Naive B cell (primary cell): ENCODE measurements around the gene FKBP15. TPM values are rescaled to one million over a fixed set of nuclear protein-coding genes. Genes with fewer than 3 reads are reported as not detected.
"Not testable (repeated sequence)": the region's sequence is repeated elsewhere in the genome, so short reads cannot be mapped to it uniquely, and the experiment has no call there.

ENCODE experiments used
- ATAC-seq, 2 donors: fragments of 150-1000 bp; cut with Tn5 transposase; 2 replicates each; pipeline ENCODE4 v1.10.0; 2021; ENCODE audit warnings: low read depth in 2 of 2, mild to moderate bottlenecking in 2 of 2, moderate library complexity in 2 of 2
- DNase-seq: peaks from one replicate; pipeline ENCODE4 v3.0.0; 2022
- H3K27ac Mint-ChIP-seq, 6 donors: one replicate each; pipeline ENCODE4 v1.8.0; 2020 to 2022; ENCODE audit warnings: mild to moderate bottlenecking in 6 of 6, mixed read lengths in 6 of 6, moderate library complexity in 5 of 6, inconsistent platforms in 2 of 6
- H3K27me3 Mint-ChIP-seq, 3 donors: one replicate each; pipeline ENCODE4 v1.8.0; 2021 to 2022; ENCODE audit warnings: mixed read lengths in 3 of 3, mild to moderate bottlenecking in 1 of 3
- H3K36me3 Mint-ChIP-seq, 2 donors: one replicate each; pipeline ENCODE4 v1.8.0; 2020 to 2022; ENCODE audit warnings: mixed read lengths in 2 of 2, inconsistent platforms in 1 of 2, mild to moderate bottlenecking in 1 of 2
- H3K4me1 Mint-ChIP-seq, 3 donors: one replicate each; pipeline ENCODE4 v1.8.0; 2020 to 2022; ENCODE audit warnings: mixed read lengths in 3 of 3, inconsistent platforms in 1 of 3, mild to moderate bottlenecking in 1 of 3, moderate library complexity in 1 of 3
- H3K4me3 Mint-ChIP-seq, 8 donors: one replicate each; pipeline ENCODE4 v1.8.0; 2020 to 2022; ENCODE audit warnings: mild to moderate bottlenecking in 8 of 8, mixed read lengths in 8 of 8, moderate library complexity in 8 of 8, inconsistent platforms in 2 of 8
- H3K9me3 Mint-ChIP-seq, 7 donors: one replicate each; pipeline ENCODE4 v1.8.0; 2020 to 2022; ENCODE audit warnings: mixed read lengths in 7 of 7, mild to moderate bottlenecking in 5 of 7, inconsistent platforms in 2 of 7, moderate library complexity in 1 of 7
- polyA plus RNA-seq, 6 donors: library from polyadenylated mRNA; unstranded; fragments of 300-500 nt; fragmentation: Illumina TruSeq; gene quantifications; one replicate each; pipeline ENCODE4 v1.2.3, GENCODE V29; 2021; ENCODE audit warnings: low read depth in 6 of 6

FKBP15 gene
- polyA plus RNA-seq, 6 donors from 2014 or later: 1.9 to 19.7 (median 11.1) TPM

- no peak overlapping the region for H3K27ac Mint-ChIP-seq
- peak overlapping the region in 2 of 8 donors; percentile 25 to 43 for H3K4me3 Mint-ChIP-seq
- no peaks in the 10 kb centered on the region for H3K9me3 Mint-ChIP-seq
- peaks cover 0 to 15% (median 11%) of the 10 kb centered on the region in 3 donors for H3K4me1 Mint-ChIP-seq
- DNase-seq (no peak), ATAC-seq (no peak)
- H3K27me3 Mint-ChIP-seq: peaks cover 19 to 33% (median 32%) of the 10 kb centered on the region in 3 donors
- H3K36me3 Mint-ChIP-seq: peaks cover 0 to 8% of the 10 kb centered on the region in 2 donors
Measured at GRCh38 chr9:113148372-113148705, 72.7 kb downstream of the FKBP15 start.

GRCh38 chr9:113143432-113144227 lies 77.4 kb downstream of the FKBP15 start:
- DNase-seq: no peak
- H3K9me3 Mint-ChIP-seq: peaks cover 0 to 31% (median 8%) of the 10 kb centered on the region in 7 donors

GRCh38 chr9:113140896-113141295 lies 80.2 kb downstream of the FKBP15 start:
- DNase-seq, H3K4me1 Mint-ChIP-seq, H3K27ac Mint-ChIP-seq, ATAC-seq, H3K4me3 Mint-ChIP-seq, H3K36me3 Mint-ChIP-seq: not testable (repeated sequence)
- Mint-ChIP-seq H3K27me3 (peaks cover 43 to 66% (median 57%) of the 10 kb centered on the region in 3 donors), H3K9me3 (peaks cover 0 to 31% (median 9%) of the 10 kb centered on the region in 7 donors)

More at GRCh38 chr9:113143432-113144227, 77.4 kb downstream of the FKBP15 start:
- Mint-ChIP-seq H3K27ac (no peak overlapping the region), H3K4me1 (no peaks in the 10 kb centered on the region), H3K27me3 (peaks cover 40 to 58% (median 41%) of the 10 kb centered on the region in 3 donors), H3K4me3 (no peak overlapping the region), H3K36me3 (peaks cover 5 to 8% of the 10 kb centered on the region in 2 donors)
- no peak for ATAC-seq

- Mint-ChIP-seq H3K27me3 (peaks cover 42 to 63% (median 48%) of the 10 kb centered on the region in 3 donors), H3K4me3 (no peak overlapping the region), H3K9me3 (peaks cover 0 to 31% (median 9%) of the 10 kb centered on the region in 7 donors)
Measured at GRCh38 chr9:113139953-113140352, 81.1 kb downstream of the FKBP15 start.

DNA sequence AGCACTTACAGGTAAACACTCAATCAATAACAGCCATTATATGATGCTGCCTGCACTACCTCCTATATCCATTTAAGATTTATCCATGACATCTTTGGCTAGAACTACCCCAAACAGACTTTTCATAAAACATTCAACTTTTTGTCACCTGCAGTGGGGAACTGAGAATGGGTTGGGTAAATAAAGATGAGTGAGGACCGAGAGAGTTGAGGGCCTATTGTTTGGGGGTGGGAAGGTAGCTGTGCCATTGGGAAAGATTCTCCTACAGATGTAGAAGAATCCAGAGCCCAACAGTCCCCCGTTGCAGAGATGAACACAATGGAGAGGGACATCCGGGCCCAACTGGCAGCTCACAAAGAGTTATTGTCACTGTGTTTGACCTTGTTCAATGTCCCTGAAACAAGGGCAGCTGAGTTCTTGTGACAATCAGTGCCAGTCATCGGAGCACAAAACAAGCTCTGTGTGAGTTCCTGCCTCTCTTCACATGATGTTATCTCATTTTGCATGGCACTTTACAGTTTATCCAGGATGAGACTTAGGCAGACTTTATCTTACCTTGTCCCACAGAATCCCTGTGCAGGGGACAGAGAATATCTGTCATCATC lies 81.8 kb downstream of the FKBP15 start:
- DNase-seq: no peak
- no peak overlapping the region for H3K4me3 Mint-ChIP-seq
- ATAC-seq: no peak
- H3K27me3 Mint-ChIP-seq: peaks cover 44 to 57% (median 45%) of the 10 kb centered on the region in 3 donors
- H3K4me1 Mint-ChIP-seq: no peaks in the 10 kb centered on the region
- H3K36me3 Mint-ChIP-seq: peaks cover 1 to 5% of the 10 kb centered on the region in 2 donors
- H3K27ac Mint-ChIP-seq: no peak overlapping the region
- H3K9me3 Mint-ChIP-seq: peaks cover 0 to 31% (median 9%) of the 10 kb centered on the region in 7 donors

More at GRCh38 chr9:113139953-113140352, 81.1 kb downstream of the FKBP15 start:
- DNase-seq (no peak), ATAC-seq (no peak)
- no peaks in the 10 kb centered on the region for H3K4me1 Mint-ChIP-seq
- peaks cover 5 to 8% of the 10 kb centered on the region in 2 donors for H3K36me3 Mint-ChIP-seq
- H3K27ac Mint-ChIP-seq: no peak overlapping the region

DNA sequence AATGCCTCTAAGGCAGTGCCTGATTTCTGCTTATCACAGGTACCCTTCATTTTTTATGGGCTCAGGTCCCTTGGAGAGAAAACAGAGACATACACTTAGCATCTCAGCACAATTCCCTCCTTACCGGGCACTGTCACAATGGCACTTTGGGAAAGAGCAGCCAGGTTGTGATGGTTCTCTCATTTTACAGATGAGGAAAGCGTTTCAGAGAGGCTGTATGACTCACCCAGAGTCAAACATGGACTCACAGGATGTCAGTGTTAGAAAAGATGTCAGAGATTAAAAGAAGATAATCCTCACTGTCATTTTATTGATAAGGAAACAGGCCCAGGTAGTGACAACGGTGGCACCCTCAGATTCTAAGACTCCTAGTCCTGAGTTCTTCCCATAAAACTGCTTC lies 82.3 kb downstream of the FKBP15 start:
- Mint-ChIP-seq H3K4me3 (no peak overlapping the region), H3K4me1 (no peaks in the 10 kb centered on the region), H3K27ac (peak overlapping the region in 1 of 6 donors; percentile 58), H3K27me3 (peaks cover 45 to 53% (median 48%) of the 10 kb centered on the region in 3 donors), H3K9me3 (peaks cover 0 to 31% (median 9%) of the 10 kb centered on the region in 7 donors), H3K36me3 (peaks cover 0 to 5% of the 10 kb centered on the region in 2 donors)
- DNase-seq: no peak
- no peak for ATAC-seq

GRCh38 chr9:113137196-113138168 lies 83.6 kb downstream of the FKBP15 start:
- ATAC-seq (no peak), DNase-seq (no peak)
- no peak overlapping the region for H3K27ac Mint-ChIP-seq
- H3K27me3 Mint-ChIP-seq: peaks cover 38 to 51% (median 40%) of the 10 kb centered on the region in 3 donors
- peaks cover 0 to 5% of the 10 kb centered on the region in 2 donors for H3K36me3 Mint-ChIP-seq
- no peaks in the 10 kb centered on the region for H3K4me1 Mint-ChIP-seq
- H3K4me3 Mint-ChIP-seq: no peak overlapping the region
- peaks cover 0 to 25% (median 9%) of the 10 kb centered on the region in 7 donors for H3K9me3 Mint-ChIP-seq

GRCh38 chr9:113131689-113132151 lies 89.4 kb downstream of the FKBP15 start:
- H3K4me3 Mint-ChIP-seq: no peak overlapping the region
- H3K4me1 Mint-ChIP-seq: peaks cover 0 to 2% (median 2%) of the 10 kb centered on the region in 3 donors
- peaks cover 39 to 61% (median 54%) of the 10 kb centered on the region in 3 donors for H3K27me3 Mint-ChIP-seq
- no peak for ATAC-seq
- H3K36me3 Mint-ChIP-seq: no peaks in the 10 kb centered on the region
- no peak for DNase-seq
- no peak overlapping the region for H3K27ac Mint-ChIP-seq
- H3K9me3 Mint-ChIP-seq: peaks cover 0 to 2% (median 0%) of the 10 kb centered on the region in 7 donors

- no peaks in the 10 kb centered on the region for H3K36me3 Mint-ChIP-seq
- H3K9me3 Mint-ChIP-seq: peaks cover 0 to 2% (median 0%) of the 10 kb centered on the region in 7 donors
- peaks cover 0 to 14% (median 9%) of the 10 kb centered on the region in 3 donors for H3K4me1 Mint-ChIP-seq
- ATAC-seq (no peak), DNase-seq (no peak)
- no peak overlapping the region for H3K27ac Mint-ChIP-seq
- H3K27me3 Mint-ChIP-seq: peaks cover 30 to 57% (median 52%) of the 10 kb centered on the region in 3 donors
- H3K4me3 Mint-ChIP-seq: no peak overlapping the region
Measured at GRCh38 chr9:113129884-113130283, 91.2 kb downstream of the FKBP15 start.

DNA sequence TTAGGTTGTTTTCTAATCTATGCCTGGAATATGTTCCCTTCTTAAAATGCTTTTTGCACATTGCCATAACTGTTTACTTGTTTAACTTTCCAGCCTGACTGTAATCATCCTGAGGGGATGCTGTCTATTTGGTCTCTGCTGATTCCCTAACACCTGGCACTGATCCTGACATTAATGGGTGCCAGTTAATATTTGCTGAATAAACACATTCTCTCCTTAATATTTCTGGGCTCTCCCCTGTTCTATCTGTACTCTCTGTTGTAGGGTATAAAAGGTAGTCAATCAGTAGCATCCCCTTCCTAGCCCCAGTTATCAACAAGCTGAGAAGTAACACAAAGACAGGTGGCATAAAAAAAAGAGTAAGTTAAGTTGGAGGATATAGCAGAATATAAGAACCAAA lies 91.6 kb downstream of the FKBP15 start:
- ATAC-seq: no peak

GRCh38 chr9:113125386-113126035 lies 95.6 kb downstream of the FKBP15 start:
- Mint-ChIP-seq H3K4me1 (peaks cover 0 to 14% (median 9%) of the 10 kb centered on the region in 3 donors), H3K4me3 (peak overlapping the region in 1 of 8 donors; percentile 12), H3K36me3 (no peaks in the 10 kb centered on the region), H3K27ac (no peak overlapping the region), H3K9me3 (no peaks in the 10 kb centered on the region), H3K27me3 (peaks cover 15 to 40% (median 31%) of the 10 kb centered on the region in 3 donors)
- no peak for DNase-seq
- ATAC-seq: peak in 1 of 2 donors; percentile 45

More for the DNA sequence above, 91.6 kb downstream of the FKBP15 start:
- no peaks in the 10 kb centered on the region for H3K36me3 Mint-ChIP-seq
- no peak overlapping the region for H3K27ac Mint-ChIP-seq
- H3K27me3 Mint-ChIP-seq: peaks cover 26 to 55% (median 52%) of the 10 kb centered on the region in 3 donors
- peaks cover 0 to 2% (median 0%) of the 10 kb centered on the region in 7 donors for H3K9me3 Mint-ChIP-seq
- peaks cover 0 to 14% (median 9%) of the 10 kb centered on the region in 3 donors for H3K4me1 Mint-ChIP-seq
- no peak overlapping the region for H3K4me3 Mint-ChIP-seq
- no peak for DNase-seq

- not testable (repeated sequence) for H3K27ac Mint-ChIP-seq, H3K4me3 Mint-ChIP-seq, DNase-seq, ATAC-seq, H3K9me3 Mint-ChIP-seq, H3K36me3 Mint-ChIP-seq, H3K27me3 Mint-ChIP-seq, H3K4me1 Mint-ChIP-seq
Measured at GRCh38 chr9:113118829-113119228, 102.2 kb downstream of the FKBP15 start.
